C4-2B (cell line): ENCODE data around the gene COQ2.

Source experiments
- H3K27ac ChIP-seq: fragments of 450-650 bp; 2 replicates; pipeline ENCODE4 v1.5.1; 2017
- CTCF ChIP-seq: fragments of 450-650 bp; conservative IDR thresholded peaks from 2 replicates; pipeline ENCODE4 v1.5.1; 2017; ENCODE audit warnings: mild to moderate bottlenecking
- ZFX ChIP-seq: fragments of 450-650 bp; IDR thresholded peaks from 2 replicates; pipeline ENCODE4 v1.6.1; 2017

The COQ2 gene

GRCh38 chr4:83217721-83218522, 66.7 kb downstream of the COQ2 start:
- no peak overlapping the region for H3K27ac ChIP-seq
- no peak for TF ChIP-seq ZFX
- TF ChIP-seq CTCF = no peak

GRCh38 chr4:83216959-83217683, 67.5 kb downstream of the COQ2 start:
- H3K27ac ChIP-seq = no peak overlapping the region
- no peak for TF ChIP-seq ZFX
- TF ChIP-seq CTCF = no peak

DNA sequence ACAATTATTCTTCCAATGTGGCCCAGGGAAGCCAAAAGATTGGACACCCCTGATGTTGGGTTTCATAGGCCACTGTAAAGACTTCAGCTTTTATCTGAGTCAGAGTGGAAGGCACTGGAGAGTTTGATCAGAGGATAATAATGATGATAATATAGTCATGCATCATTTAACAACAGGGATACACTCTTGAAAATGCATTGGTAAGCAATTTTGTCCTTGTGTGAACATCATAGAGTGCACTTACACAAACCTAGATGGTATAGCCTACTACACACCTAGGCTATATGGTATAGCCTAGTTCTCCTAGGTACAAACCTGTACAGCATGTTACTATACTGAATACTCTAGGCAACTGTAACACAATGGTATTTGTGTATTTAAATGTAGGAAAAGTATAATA, 70.5 kb downstream of the COQ2 start:
- no peak for TF ChIP-seq ZFX
- no peak for TF ChIP-seq CTCF
- H3K27ac ChIP-seq = no peak overlapping the region
